ENCODE measurements around the gene CACNA2D4.

DNA sequence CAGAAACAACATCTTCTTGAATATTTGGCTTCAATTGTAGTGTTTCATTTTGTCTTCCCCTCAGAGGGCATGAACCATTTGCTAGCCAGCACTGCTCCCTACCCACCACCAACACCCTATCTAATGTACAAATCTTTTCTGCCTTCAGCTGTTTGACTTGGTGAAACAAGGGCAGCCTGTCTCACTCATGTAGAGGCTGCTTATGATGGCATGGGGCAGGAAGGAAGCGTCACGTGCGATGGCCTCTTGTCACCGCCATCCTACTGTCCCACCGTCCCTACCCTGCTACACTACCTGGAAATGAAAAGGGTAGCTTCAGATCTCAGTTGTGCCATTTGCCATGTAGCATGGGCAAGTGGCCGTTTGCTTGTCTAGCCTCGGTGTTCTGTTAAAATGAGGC is 128.0 kb downstream of the CACNA2D4 start:
- TF ChIP-seq, protein P1, sequence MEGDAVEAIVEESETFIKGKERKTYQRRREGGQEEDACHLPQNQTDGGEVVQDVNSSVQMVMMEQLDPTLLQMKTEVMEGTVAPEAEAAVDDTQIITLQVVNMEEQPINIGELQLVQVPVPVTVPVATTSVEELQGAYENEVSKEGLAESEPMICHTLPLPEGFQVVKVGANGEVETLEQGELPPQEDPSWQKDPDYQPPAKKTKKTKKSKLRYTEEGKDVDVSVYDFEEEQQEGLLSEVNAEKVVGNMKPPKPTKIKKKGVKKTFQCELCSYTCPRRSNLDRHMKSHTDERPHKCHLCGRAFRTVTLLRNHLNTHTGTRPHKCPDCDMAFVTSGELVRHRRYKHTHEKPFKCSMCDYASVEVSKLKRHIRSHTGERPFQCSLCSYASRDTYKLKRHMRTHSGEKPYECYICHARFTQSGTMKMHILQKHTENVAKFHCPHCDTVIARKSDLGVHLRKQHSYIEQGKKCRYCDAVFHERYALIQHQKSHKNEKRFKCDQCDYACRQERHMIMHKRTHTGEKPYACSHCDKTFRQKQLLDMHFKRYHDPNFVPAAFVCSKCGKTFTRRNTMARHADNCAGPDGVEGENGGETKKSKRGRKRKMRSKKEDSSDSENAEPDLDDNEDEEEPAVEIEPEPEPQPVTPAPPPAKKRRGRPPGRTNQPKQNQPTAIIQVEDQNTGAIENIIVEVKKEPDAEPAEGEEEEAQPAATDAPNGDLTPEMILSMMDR (conservative IDR thresholded peaks at IDR 0.05; ENCODE audit: low read depth, low read length) = no peak
- TF ChIP-seq EZH2 (IDR thresholded peaks at IDR 0.05; ENCODE audit: low read length, unreplicated experiment) = no peak
- no peak for TF ChIP-seq EZH2phosphoT487 (IDR thresholded peaks at IDR 0.05; ENCODE audit: borderline replicate concordance, low read length)
